Body of pancreas (tissue), 4 donors: Measurements from ENCODE around the gene PALS2.

Experiments
- CTCF ChIP-seq, 7 experiments: fragments of 450-650 bp in 4 of 7; fragments of 200-600 bp in 3 of 7; sonication (generic) in 3 of 7; IDR thresholded peaks; one replicate each; pipeline ENCODE4 v1.5.1; 2016 to 2019; ENCODE audit warnings: antibody characterized with exemption in 7 of 7
- POLR2A ChIP-seq, 3 donors: fragments of 450-650 bp; IDR thresholded peaks; one replicate each; pipeline ENCODE4 v1.6.1; 2016; ENCODE audit warnings: antibody characterized with exemption in 3 of 3, mild to moderate bottlenecking in 2 of 3

GRCh38 chr7:24580283-24580946, 7.2 kb downstream of the PALS2 start:
- TF ChIP-seq CTCF (IDR thresholded peaks at IDR 0.05): no peak
- TF ChIP-seq POLR2A (IDR thresholded peaks at IDR 0.05): no peak
